GM12878 (cell line): ENCODE results near the gene COL20A1. TPM values are rescaled to one million over a fixed set of nuclear protein-coding genes. Genes with fewer than 3 reads are reported as not detected.

Experiments
- ATAC-seq: fragments of 200-7000 bp; cut with Tn5 transposase; 3 replicates; pipeline ENCODE4 v1.9.1; 2020; ENCODE audit warnings: mild to moderate bottlenecking, moderate library complexity
- BruUV-seq: library from RNA; stranded (reverse); fragments of 400-500 nt; replicated peaks from 2 replicates; lab custom pipeline; 2021; lab: Mats Ljungman, UMichigan
- CTCF ChIA-PET: fragments of 300-600 bp; sonication (Branson Sonifier 250); formaldehyde crosslinking; extraction: SDS; loops from one replicate; lab custom pipeline; 2021; ENCODE audit warnings: inconsistent platforms; lab: Yijun Ruan, JAX
- POLR2A ChIA-PET: fragments of 350-600 bp; formaldehyde crosslinking; extraction: SDS; loops from one replicate; lab custom pipeline; 2021; ENCODE audit warnings: inconsistent platforms; lab: Charles Lee
- RAD21 ChIA-PET: fragments of 300-600 bp; sonication (Branson Sonifier 250); formaldehyde crosslinking; loops from one replicate; lab custom pipeline; 2023; ENCODE audit warnings: antibody characterized with exemption; ENCODE audit not compliant: unreplicated experiment; lab: Charles Lee
- SMC1A ChIA-PET: fragments of 300-600 bp; sonication (Branson Sonifier 250); formaldehyde crosslinking; loops from one replicate; lab custom pipeline; 2023; ENCODE audit not compliant: unreplicated experiment, uncharacterized antibody; lab: Charles Lee
- DNase-seq: peaks from one replicate; pipeline ENCODE4 v3.0.0-alpha.2; 2011; ENCODE audit warnings: low read depth, low spot score
- FAIRE-seq: peaks from 3 replicates; lab custom pipeline; 2011; peaks lifted over from hg19 to GRCh38; lab: Jason Lieb, UNC
- H2AFZ ChIP-seq: 2 replicates; pipeline ENCODE4 v1.6.0; 2011; ENCODE audit warnings: low read depth, low read length, control low read depth; ENCODE audit not compliant: control insufficient read depth
- H3K27ac ChIP-seq: 2 replicates; pipeline ENCODE4 v1.5.1; 2011; ENCODE audit warnings: control low read depth; ENCODE audit not compliant: control insufficient read depth, insufficient read depth
- H3K27me3 ChIP-seq, 2 experiments: replicated peaks in 1 of 2; 2 replicates each; pipeline versions ENCODE4 v1.6.0 to v1.6.1; 2011; ENCODE audit warnings: low read length in 1 of 2; ENCODE audit not compliant: control insufficient read depth in 2 of 2, insufficient read depth in 2 of 2
- H3K36me3 ChIP-seq, 2 experiments: 2 replicates each; pipeline ENCODE4 v1.5.1; 2011; ENCODE audit warnings: low read length in 1 of 2; ENCODE audit not compliant: control insufficient read depth in 2 of 2, insufficient read depth in 2 of 2
- H3K4me1 ChIP-seq: 2 replicates; pipeline ENCODE4 v1.6.1; 2011; ENCODE audit warnings: mild to moderate bottlenecking, low read length, moderate library complexity, mixed read lengths; ENCODE audit not compliant: control insufficient read depth, insufficient read depth
- H3K4me2 ChIP-seq: 2 replicates; pipeline ENCODE4 v1.6.0; 2011; ENCODE audit warnings: control low read depth; ENCODE audit not compliant: control insufficient read depth, insufficient read depth
- H3K4me3 ChIP-seq: fragments of 200-600 bp; sonication (generic); 2 replicates; pipeline ENCODE4 v1.5.1; 2016
- H3K79me2 ChIP-seq: 2 replicates; pipeline ENCODE4 v1.6.0; 2011; ENCODE audit warnings: low read length; ENCODE audit not compliant: control insufficient read depth, insufficient read depth
- H3K9ac ChIP-seq: 2 replicates; pipeline ENCODE4 v1.8.0; 2011; ENCODE audit warnings: low read length, control low read depth, mixed read lengths; ENCODE audit not compliant: control insufficient read depth, insufficient read depth
- H3K9me3 ChIP-seq: replicated peaks from 3 replicates; pipeline ENCODE4 v1.5.1; 2011; ENCODE audit warnings: mild to moderate bottlenecking, low read length; ENCODE audit not compliant: control insufficient read depth, insufficient read depth
- H4K20me1 ChIP-seq: 2 replicates; pipeline ENCODE4 v1.6.0; 2011; ENCODE audit not compliant: control insufficient read depth, insufficient read depth
- CHD1 ChIP-seq: IDR thresholded peaks from 2 replicates; pipeline ENCODE4 v1.6.1; 2012; ENCODE audit warnings: low read depth, low read length, improper control_type of control experiment
- JUNB ChIP-seq: IDR thresholded peaks from 2 replicates; pipeline ENCODE4 v1.6.1; 2016; ENCODE audit warnings: antibody characterized with exemption, mild to moderate bottlenecking
- KAT2A ChIP-seq: conservative IDR thresholded peaks from 2 replicates; pipeline ENCODE4 v1.6.1; 2011; ENCODE audit warnings: low read depth, low read length; ENCODE audit not compliant: control insufficient read depth
- NFIC ChIP-seq: IDR thresholded peaks from 2 replicates; pipeline ENCODE4 v1.6.1; 2012; ENCODE audit warnings: low read depth, mild to moderate bottlenecking, inconsistent platforms, low read length, moderate library complexity
- RAD21 ChIP-seq: IDR thresholded peaks from 2 replicates; pipeline ENCODE4 v1.6.1; 2011; ENCODE audit warnings: mild to moderate bottlenecking, low read depth, low read length, moderate library complexity; ENCODE audit not compliant: insufficient read depth
- RBBP5 ChIP-seq: fragments of 200-600 bp; sonication (generic); conservative IDR thresholded peaks from 2 replicates; pipeline ENCODE4 v1.6.1; 2016
- RELA ChIP-seq: fragments of 450-650 bp; IDR thresholded peaks from 2 replicates; pipeline ENCODE4 v1.8.0; 2014; ENCODE audit warnings: borderline replicate concordance; ENCODE audit not compliant: partially characterized antibody
- SP1 ChIP-seq: IDR thresholded peaks from one replicate; pipeline ENCODE4 v1.6.1; 2011; ENCODE audit warnings: low read depth, low read length
- ZNF384 ChIP-seq: IDR thresholded peaks from 2 replicates; pipeline ENCODE4 v1.6.1; 2012; ENCODE audit warnings: low read depth, mild to moderate bottlenecking, low read length, improper control_type of control experiment, borderline replicate concordance
- WGBS: methylation state at CpG from one replicate; pipeline ENCODE4 v1.1.6; 2016; ENCODE audit warnings: low lambda C conversion rate; ENCODE audit not compliant: insufficient replicate concordance, insufficient coverage; ENCODE audit errors: missing lambda C conversion rate; 5-methylcytosine and 5-hydroxymethylcytosine counted together
- in situ Hi-C: fragments of 300-500 bp; cut with MboI; formaldehyde crosslinking; loops from 9 replicates; pipeline ENCODE4 v1.14.3; 2018; ENCODE audit warnings: mixed read lengths
- intact Hi-C: fragments of 100-400 bp; cut with micrococcal nuclease; formaldehyde crosslinking; loops from one replicate; pipeline ENCODE4 v1.14.2; 2022; ENCODE audit not compliant: unreplicated experiment
- polyA plus RNA-seq, 11 experiments: library from polyadenylated mRNA; depleted of rRNA in 4 of 11; unstranded in 6 of 11; stranded (reverse) in 5 of 11; fragments of >200 nt; fragmentation: Nextera tagmentation in 4 of 11; fragmentation: Illumina TruSeq in 1 of 11; extraction: Ambion mirVana in 4 of 11; extraction: Trizol in 1 of 11; gene quantifications; 1 replicate in 1 of 11; 2 replicates in 10 of 11; pipeline versions ENCODE4 v1.2.1 to v1.2.3, GENCODE V29; 2011 to 2016; ENCODE audit warnings: inconsistent platforms in 2 of 11, missing spikeins in 2 of 11, low read depth in 1 of 11
- total RNA-seq, 4 experiments: library from RNA; depleted of rRNA in 3 of 4; stranded (reverse); fragments of >200 nt in 3 of 4; fragmentation: Illumina TruSeq in 1 of 4; extraction: Trizol in 1 of 4; gene quantifications; 2 replicates each; pipeline versions ENCODE4 v1.2.1 to v1.2.3, GENCODE V29; 2013 to 2021
- TF ChIP-seq, protein P1 (sequence below): fragments of 450-650 bp; formaldehyde crosslinking; IDR thresholded peaks from 2 replicates; pipeline ENCODE4 v1.5.0; 2022; ENCODE audit warnings: mild to moderate bottlenecking, missing genetic modification characterization
- TF ChIP-seq, protein P2 (sequence below): fragments of 150-350 bp; IDR thresholded peaks from 2 replicates; pipeline ENCODE4 v1.6.1; 2016; ENCODE audit warnings: low read depth, low read length

Gene COL20A1
- total and polyA plus RNA-seq, 10 of the 15 experiments (the other 5 are each of a cell fraction or from before 2014, with no cell fraction given), result not detected

DNA sequence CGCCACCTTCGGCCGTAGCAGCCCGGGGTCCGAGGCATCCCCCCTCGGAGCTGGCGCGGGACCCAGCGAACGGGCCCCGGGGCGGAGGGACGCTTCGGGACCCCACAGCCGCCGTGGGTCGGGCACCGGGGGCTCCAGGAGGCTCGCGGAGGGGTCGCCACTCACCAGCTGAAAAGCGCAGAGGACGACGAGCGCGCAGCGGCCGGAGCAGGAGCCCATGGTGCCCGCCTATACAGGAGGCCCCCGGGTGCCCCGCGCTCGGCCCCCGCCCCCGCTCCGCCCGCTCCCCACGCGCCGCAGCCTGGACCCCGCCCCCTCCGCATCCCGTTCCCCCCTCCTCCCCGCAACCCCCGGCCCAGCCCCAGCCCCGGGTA, 38.8 kb upstream of the COL20A1 start, which contains the start of gene NKAIN4:
NKAIN4 (minus strand) TSS at position 232 of the 374 bp plus-strand sequence; CDS start at position 219, 13 bp downstream.
- Histone ChIP-seq H3K36me3 (no peaks in the 10 kb centered on the region), H3K4me3 (no peak within 1 kb of the TSS), H3K9ac (no peak within 1 kb of the TSS), H3K79me2 (no peaks in the 10 kb centered on the region), H3K27ac (no peak within 1 kb of the TSS), H3K27me3 (peaks cover 0 to 11% of the 10 kb centered on the region in 2 experiments), H3K9me3 (no peaks in the 10 kb centered on the region), H4K20me1 (no peaks in the 10 kb centered on the region; the same call in 1 of the 2 replicates), H3K4me2 (no peak within 1 kb of the TSS), H2AFZ (no peak within 1 kb of the TSS), H3K4me1 (no peaks in the 10 kb centered on the region)
- intact Hi-C loops, result no loop called here
- in situ Hi-C loops, result no loop called here
- ChIA-PET CTCF (no interaction called here), SMC1A (no interaction called here), RAD21 (no interaction called here), POLR2A (no interaction called here)
- BruUV-seq, result no TSS peak
- FAIRE-seq (no peak), DNase-seq (no peak), ATAC-seq (no peak)
- 1% methylated on average over 16 of the region's 46 CpGs for WGBS
- TF ChIP-seq SP1, result no peak
- no peak for TF ChIP-seq ZNF384
- no peak for TF ChIP-seq RELA
- TF ChIP-seq, protein P1, sequence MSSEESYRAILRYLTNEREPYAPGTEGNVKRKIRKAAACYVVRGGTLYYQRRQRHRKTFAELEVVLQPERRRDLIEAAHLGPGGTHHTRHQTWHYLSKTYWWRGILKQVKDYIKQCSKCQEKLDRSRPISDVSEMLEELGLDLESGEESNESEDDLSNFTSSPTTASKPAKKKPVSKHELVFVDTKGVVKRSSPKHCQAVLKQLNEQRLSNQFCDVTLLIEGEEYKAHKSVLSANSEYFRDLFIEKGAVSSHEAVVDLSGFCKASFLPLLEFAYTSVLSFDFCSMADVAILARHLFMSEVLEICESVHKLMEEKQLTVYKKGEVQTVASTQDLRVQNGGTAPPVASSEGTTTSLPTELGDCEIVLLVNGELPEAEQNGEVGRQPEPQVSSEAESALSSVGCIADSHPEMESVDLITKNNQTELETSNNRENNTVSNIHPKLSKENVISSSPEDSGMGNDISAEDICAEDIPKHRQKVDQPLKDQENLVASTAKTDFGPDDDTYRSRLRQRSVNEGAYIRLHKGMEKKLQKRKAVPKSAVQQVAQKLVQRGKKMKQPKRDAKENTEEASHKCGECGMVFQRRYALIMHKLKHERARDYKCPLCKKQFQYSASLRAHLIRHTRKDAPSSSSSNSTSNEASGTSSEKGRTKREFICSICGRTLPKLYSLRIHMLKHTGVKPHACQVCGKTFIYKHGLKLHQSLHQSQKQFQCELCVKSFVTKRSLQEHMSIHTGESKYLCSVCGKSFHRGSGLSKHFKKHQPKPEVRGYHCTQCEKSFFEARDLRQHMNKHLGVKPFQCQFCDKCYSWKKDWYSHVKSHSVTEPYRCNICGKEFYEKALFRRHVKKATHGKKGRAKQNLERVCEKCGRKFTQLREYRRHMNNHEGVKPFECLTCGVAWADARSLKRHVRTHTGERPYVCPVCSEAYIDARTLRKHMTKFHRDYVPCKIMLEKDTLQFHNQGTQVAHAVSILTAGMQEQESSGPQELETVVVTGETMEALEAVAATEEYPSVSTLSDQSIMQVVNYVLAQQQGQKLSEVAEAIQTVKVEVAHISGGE (CRISPR knock-in tag), result no peak
- no peak for TF ChIP-seq RBBP5
- no peak for TF ChIP-seq NFIC
- TF ChIP-seq JUNB, result no peak
- no peak for TF ChIP-seq CHD1
- no peak for TF ChIP-seq KAT2A
- TF ChIP-seq, protein P2, sequence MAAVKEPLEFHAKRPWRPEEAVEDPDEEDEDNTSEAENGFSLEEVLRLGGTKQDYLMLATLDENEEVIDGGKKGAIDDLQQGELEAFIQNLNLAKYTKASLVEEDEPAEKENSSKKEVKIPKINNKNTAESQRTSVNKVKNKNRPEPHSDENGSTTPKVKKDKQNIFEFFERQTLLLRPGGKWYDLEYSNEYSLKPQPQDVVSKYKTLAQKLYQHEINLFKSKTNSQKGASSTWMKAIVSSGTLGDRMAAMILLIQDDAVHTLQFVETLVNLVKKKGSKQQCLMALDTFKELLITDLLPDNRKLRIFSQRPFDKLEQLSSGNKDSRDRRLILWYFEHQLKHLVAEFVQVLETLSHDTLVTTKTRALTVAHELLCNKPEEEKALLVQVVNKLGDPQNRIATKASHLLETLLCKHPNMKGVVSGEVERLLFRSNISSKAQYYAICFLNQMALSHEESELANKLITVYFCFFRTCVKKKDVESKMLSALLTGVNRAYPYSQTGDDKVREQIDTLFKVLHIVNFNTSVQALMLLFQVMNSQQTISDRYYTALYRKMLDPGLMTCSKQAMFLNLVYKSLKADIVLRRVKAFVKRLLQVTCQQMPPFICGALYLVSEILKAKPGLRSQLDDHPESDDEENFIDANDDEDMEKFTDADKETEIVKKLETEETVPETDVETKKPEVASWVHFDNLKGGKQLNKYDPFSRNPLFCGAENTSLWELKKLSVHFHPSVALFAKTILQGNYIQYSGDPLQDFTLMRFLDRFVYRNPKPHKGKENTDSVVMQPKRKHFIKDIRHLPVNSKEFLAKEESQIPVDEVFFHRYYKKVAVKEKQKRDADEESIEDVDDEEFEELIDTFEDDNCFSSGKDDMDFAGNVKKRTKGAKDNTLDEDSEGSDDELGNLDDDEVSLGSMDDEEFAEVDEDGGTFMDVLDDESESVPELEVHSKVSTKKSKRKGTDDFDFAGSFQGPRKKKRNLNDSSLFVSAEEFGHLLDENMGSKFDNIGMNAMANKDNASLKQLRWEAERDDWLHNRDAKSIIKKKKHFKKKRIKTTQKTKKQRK, result no peak
- TF ChIP-seq RAD21, result no peak
